Ishikawa (cell line): ENCODE data around the gene PGAM5.

Experiments
- CEBPB ChIP-seq: IDR thresholded peaks from 2 replicates; pipeline ENCODE4 v1.6.1; 2012
- CREB1 ChIP-seq: IDR thresholded peaks from 2 replicates; pipeline ENCODE4 v1.6.1; 2012; ENCODE audit warnings: low read depth
- EGR1 ChIP-seq: IDR thresholded peaks from 2 replicates; pipeline ENCODE4 v1.6.1; 2012
- EP300 ChIP-seq: IDR thresholded peaks from 2 replicates; pipeline ENCODE4 v1.6.1; 2012; ENCODE audit warnings: borderline replicate concordance
- RAD21 ChIP-seq: IDR thresholded peaks from 2 replicates; pipeline ENCODE4 v1.6.1; 2012; ENCODE audit warnings: low read depth
- TCF12 ChIP-seq: IDR thresholded peaks from 2 replicates; pipeline ENCODE4 v1.6.1; 2012; ENCODE audit warnings: low read depth
- TF ChIP-seq, protein P1 (sequence below): IDR thresholded peaks from 2 replicates; pipeline ENCODE4 v1.6.1; 2012; ENCODE audit warnings: low read depth, mild to moderate bottlenecking
- TF ChIP-seq, protein P2 (sequence below): IDR thresholded peaks from 2 replicates; pipeline ENCODE4 v1.6.1; 2012

DNA sequence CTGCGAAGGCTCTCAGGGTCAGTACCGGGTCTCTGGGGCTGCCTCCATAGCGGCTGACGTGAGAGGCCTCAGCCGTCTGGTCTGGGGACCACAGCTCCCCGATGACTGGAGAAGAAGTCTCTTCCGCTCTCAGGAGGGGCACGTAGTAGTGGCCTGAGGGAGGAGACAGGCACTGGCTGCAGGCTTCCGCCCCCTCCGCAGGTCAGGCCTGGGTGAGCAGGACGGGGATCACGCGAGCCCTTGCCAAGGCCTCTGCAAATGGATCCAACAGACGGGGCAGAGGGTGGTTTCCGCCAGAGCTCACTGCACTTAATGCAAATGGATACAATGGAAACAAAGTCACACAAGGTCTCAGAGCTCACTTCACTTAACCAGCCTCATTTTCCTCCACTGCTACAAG is 26.3 kb downstream of the PGAM5 start:
- TF ChIP-seq EP300 (no peak), CEBPB (no peak), EGR1 (no peak), RAD21 (no peak), TCF12 (no peak), CREB1 (no peak)
- TF ChIP-seq, protein P1, sequence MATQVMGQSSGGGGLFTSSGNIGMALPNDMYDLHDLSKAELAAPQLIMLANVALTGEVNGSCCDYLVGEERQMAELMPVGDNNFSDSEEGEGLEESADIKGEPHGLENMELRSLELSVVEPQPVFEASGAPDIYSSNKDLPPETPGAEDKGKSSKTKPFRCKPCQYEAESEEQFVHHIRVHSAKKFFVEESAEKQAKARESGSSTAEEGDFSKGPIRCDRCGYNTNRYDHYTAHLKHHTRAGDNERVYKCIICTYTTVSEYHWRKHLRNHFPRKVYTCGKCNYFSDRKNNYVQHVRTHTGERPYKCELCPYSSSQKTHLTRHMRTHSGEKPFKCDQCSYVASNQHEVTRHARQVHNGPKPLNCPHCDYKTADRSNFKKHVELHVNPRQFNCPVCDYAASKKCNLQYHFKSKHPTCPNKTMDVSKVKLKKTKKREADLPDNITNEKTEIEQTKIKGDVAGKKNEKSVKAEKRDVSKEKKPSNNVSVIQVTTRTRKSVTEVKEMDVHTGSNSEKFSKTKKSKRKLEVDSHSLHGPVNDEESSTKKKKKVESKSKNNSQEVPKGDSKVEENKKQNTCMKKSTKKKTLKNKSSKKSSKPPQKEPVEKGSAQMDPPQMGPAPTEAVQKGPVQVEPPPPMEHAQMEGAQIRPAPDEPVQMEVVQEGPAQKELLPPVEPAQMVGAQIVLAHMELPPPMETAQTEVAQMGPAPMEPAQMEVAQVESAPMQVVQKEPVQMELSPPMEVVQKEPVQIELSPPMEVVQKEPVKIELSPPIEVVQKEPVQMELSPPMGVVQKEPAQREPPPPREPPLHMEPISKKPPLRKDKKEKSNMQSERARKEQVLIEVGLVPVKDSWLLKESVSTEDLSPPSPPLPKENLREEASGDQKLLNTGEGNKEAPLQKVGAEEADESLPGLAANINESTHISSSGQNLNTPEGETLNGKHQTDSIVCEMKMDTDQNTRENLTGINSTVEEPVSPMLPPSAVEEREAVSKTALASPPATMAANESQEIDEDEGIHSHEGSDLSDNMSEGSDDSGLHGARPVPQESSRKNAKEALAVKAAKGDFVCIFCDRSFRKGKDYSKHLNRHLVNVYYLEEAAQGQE = no peak
- TF ChIP-seq, protein P2, sequence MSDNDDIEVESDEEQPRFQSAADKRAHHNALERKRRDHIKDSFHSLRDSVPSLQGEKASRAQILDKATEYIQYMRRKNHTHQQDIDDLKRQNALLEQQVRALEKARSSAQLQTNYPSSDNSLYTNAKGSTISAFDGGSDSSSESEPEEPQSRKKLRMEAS = no peak
